Lung (tissue), 12 donors: Measurements from ENCODE around the gene CGNL1. TPM values are rescaled to one million over a fixed set of nuclear protein-coding genes. Genes with fewer than 3 reads are reported as not detected.

Experiments
- ATAC-seq: fragments of 200-7000 bp; cut with Tn5 transposase; one replicate; pipeline ENCODE4 v1.9.1; 2020; ENCODE audit warnings: moderate number of reproducible peaks; ENCODE audit not compliant: insufficient read depth, low FRiP score
- DNase-seq, 3 donors: peaks; one replicate each; pipeline ENCODE4 v3.0.0-alpha.2; 2013 to 2017
- H3K27ac ChIP-seq, 2 donors: one replicate each; pipeline ENCODE4 v1.5.1; 2013; ENCODE audit warnings: mild to moderate bottlenecking in 2 of 2, moderate library complexity in 2 of 2, control low read depth in 1 of 2, inconsistent platforms in 1 of 2, low read depth in 1 of 2, low read length in 1 of 2
- H3K27me3 ChIP-seq, 3 donors: one replicate each; pipeline ENCODE4 v1.5.1; 2013; ENCODE audit warnings: low read length in 2 of 3; ENCODE audit not compliant: control insufficient read depth in 3 of 3, insufficient read depth in 3 of 3
- H3K36me3 ChIP-seq, 4 donors: one replicate each; pipeline ENCODE4 v1.5.1; 2013; ENCODE audit warnings: low read length in 4 of 4, mild to moderate bottlenecking in 1 of 4, moderate library complexity in 1 of 4; ENCODE audit not compliant: control insufficient read depth in 4 of 4, insufficient read depth in 4 of 4
- H3K4me1 ChIP-seq, 5 donors: one replicate each; pipeline ENCODE4 v1.5.1; 2013; ENCODE audit warnings: low read length in 5 of 5, mild to moderate bottlenecking in 2 of 5, moderate library complexity in 1 of 5; ENCODE audit not compliant: control insufficient read depth in 5 of 5, insufficient read depth in 5 of 5
- H3K4me3 ChIP-seq: one replicate; pipeline ENCODE4 v1.5.1; 2013; ENCODE audit warnings: mild to moderate bottlenecking, control low read depth, moderate library complexity
- H3K9ac ChIP-seq, 2 donors: one replicate each; pipeline ENCODE4 v1.5.1; 2013; ENCODE audit warnings: low read length in 2 of 2, control low read depth in 1 of 2; ENCODE audit not compliant: insufficient read depth in 1 of 2
- H3K9me3 ChIP-seq, 4 donors: one replicate each; pipeline ENCODE4 v1.5.1; 2013; ENCODE audit warnings: low read length in 3 of 4, mild to moderate bottlenecking in 1 of 4, moderate library complexity in 1 of 4; ENCODE audit not compliant: control insufficient read depth in 4 of 4, insufficient read depth in 3 of 4
- CTCF ChIP-seq: IDR thresholded peaks from 2 replicates; pipeline ENCODE4 v1.5.1; 2012; ENCODE audit warnings: mild to moderate bottlenecking; ENCODE audit errors: control extremely low read depth, extremely low read depth
- WGBS, 2 donors: extraction: QIAGEN DNeasy Blood & Tissue Kit; methylation state at CpG; one replicate each; pipeline ENCODE4 v1.1.7; 2013; 5-methylcytosine and 5-hydroxymethylcytosine counted together
- polyA plus RNA-seq, 2 donors: library from polyadenylated mRNA; stranded (reverse); fragments of 200-250 nt; gene quantifications; one replicate each; pipeline ENCODE4 v1.2.1, GENCODE V29; 2013
- total RNA-seq, 2 donors: library from RNA; depleted of rRNA in 1 of 2; stranded (reverse); fragments of >200 nt in 1 of 2; gene quantifications; one replicate each; pipeline ENCODE4 v1.2.1, GENCODE V29; 2014 to 2021
- donor health status: control.
- donor health status: control.
- donor health status: Bipolar disorder and iron deficiency.
- donor health status: healthy.
- donor health status: DM: yes; HTN: yes; CAD: no.

The CGNL1 gene
- total and polyA plus RNA-seq, 4 donors = 9.0 to 42.5 (median 22.9) TPM

- Histone ChIP-seq H3K27me3 (no peaks in the 10 kb centered on the region), H3K27ac (no peak overlapping the region), H3K9ac (no peak overlapping the region), H3K4me3 (no peak overlapping the region), H3K36me3 (peaks cover 0 to 6% (median 1%) of the 10 kb centered on the region in 4 donors), H3K9me3 (no peaks in the 10 kb centered on the region), H3K4me1 (peaks cover 0 to 17% (median 5%) of the 10 kb centered on the region in 5 donors)
- no peak for TF ChIP-seq CTCF
- peak; percentile 56 for ATAC-seq
- peak in 1 of 3 donors; percentile 20 for DNase-seq
- WGBS, 2 donors = 71 to 92% methylated on average over 11 of the region's 11 CpGs
Observed at GRCh38 chr15:57452090-57452754, 75.9 kb downstream of the CGNL1 start.

GRCh38 chr15:57455929-57456328 lies 79.6 kb downstream of the CGNL1 start:
- no peak for TF ChIP-seq CTCF
- Histone ChIP-seq H3K27ac (no peak overlapping the region), H3K4me3 (no peak overlapping the region), H3K27me3 (no peaks in the 10 kb centered on the region), H3K36me3 (peaks cover 0 to 6% (median 0%) of the 10 kb centered on the region in 4 donors), H3K9ac (no peak overlapping the region), H3K4me1 (peaks cover 2 to 29% (median 8%) of the 10 kb centered on the region in 5 donors), H3K9me3 (no peaks in the 10 kb centered on the region)
- 62 to 81% methylated on average over 2 of the region's 2 CpGs for WGBS, 2 donors
- ATAC-seq = no peak
- DNase-seq = peak in 1 of 3 donors; percentile 44

- Histone ChIP-seq H3K36me3 (peaks cover 0 to 6% (median 0%) of the 10 kb centered on the region in 4 donors), H3K27me3 (no peaks in the 10 kb centered on the region), H3K27ac (no peak overlapping the region), H3K9ac (no peak overlapping the region), H3K4me3 (no peak overlapping the region), H3K9me3 (no peaks in the 10 kb centered on the region), H3K4me1 (peaks cover 2 to 23% (median 8%) of the 10 kb centered on the region in 5 donors)
- DNase-seq = no peak
- 74 to 95% methylated on average over 4 of the region's 4 CpGs for WGBS, 2 donors
- no peak for ATAC-seq
- TF ChIP-seq CTCF = no peak
Observed at GRCh38 chr15:57456559-57456958, 80.3 kb downstream of the CGNL1 start.
